Measurements from ENCODE around the gene CSMD2. TPM values are rescaled to one million over a fixed set of nuclear protein-coding genes. Genes with fewer than 3 reads are reported as not detected.

The CSMD2 gene
- total and polyA plus RNA-seq, 12 donors = 0.35 to 5.1 (median 1.5) TPM

GRCh38 chr1:33826711-33827110, 338.3 kb downstream of the CSMD2 start:
- no peak overlapping the region for H3K27ac ChIP-seq
- no peaks in the 10 kb centered on the region for H3K36me3 ChIP-seq (replicated peaks in 1 of 2)
- no peaks in the 10 kb centered on the region for H3K9me3 ChIP-seq (replicated peaks in 1 of 3)
- no peak overlapping the region for H3K4me3 ChIP-seq
- 91 to 97% (median 93%) methylated on average over 5 of the region's 5 CpGs for WGBS, 4 donors
- no peaks in the 10 kb centered on the region for H3K4me1 ChIP-seq (replicated peaks in 1 of 2)
- no peaks in the 10 kb centered on the region for H3K27me3 ChIP-seq
- intact Hi-C loops (cut with DNase I) = no loop called here
- TF ChIP-seq POLR2A (IDR thresholded peaks at IDR 0.05) (no peak), CTCF (IDR thresholded peaks at IDR 0.05) (no peak)
- DNase-seq = no peak

GRCh38 chr1:33826311-33826710, 338.7 kb downstream of the CSMD2 start:
- H3K4me1 ChIP-seq (replicated peaks in 1 of 2) = no peaks in the 10 kb centered on the region
- TF ChIP-seq CTCF (IDR thresholded peaks at IDR 0.05) (no peak), POLR2A (IDR thresholded peaks at IDR 0.05) (no peak)
- no peaks in the 10 kb centered on the region for H3K9me3 ChIP-seq (replicated peaks in 1 of 3)
- H3K36me3 ChIP-seq (replicated peaks in 1 of 2) = no peaks in the 10 kb centered on the region
- H3K4me3 ChIP-seq = no peak overlapping the region
- intact Hi-C loops (cut with DNase I) = no loop called here
- DNase-seq = no peak
- no peak overlapping the region for H3K27ac ChIP-seq
- H3K27me3 ChIP-seq = no peaks in the 10 kb centered on the region

- Histone ChIP-seq H3K4me1 (replicated peaks in 1 of 2) (no peaks in the 10 kb centered on the region), H3K27me3 (no peaks in the 10 kb centered on the region), H3K9me3 (replicated peaks in 1 of 3) (no peaks in the 10 kb centered on the region), H3K27ac (no peak overlapping the region), H3K36me3 (replicated peaks in 1 of 2) (no peaks in the 10 kb centered on the region), H3K4me3 (no peak overlapping the region)
- intact Hi-C loops (cut with DNase I) = no loop called here
- no peak for DNase-seq
- TF ChIP-seq CTCF (IDR thresholded peaks at IDR 0.05) (no peak), POLR2A (IDR thresholded peaks at IDR 0.05) (no peak)
- 82 to 94% (median 91%) methylated on average over 10 of the region's 10 CpGs for WGBS, 4 donors
These were observed 339.5 kb downstream of the CSMD2 start for GRCh38 chr1:33825506-33825905.

GRCh38 chr1:33824971-33825370, 340.1 kb downstream of the CSMD2 start:
- WGBS, 4 donors = 77 to 100% (median 91%) methylated on average over 1 of the region's 1 CpG; no CpG with 5 or more reads in 1 of the 4 donors
- no peak overlapping the region for H3K4me3 ChIP-seq
- TF ChIP-seq POLR2A (IDR thresholded peaks at IDR 0.05) (no peak), CTCF (IDR thresholded peaks at IDR 0.05) (no peak)
- no peaks in the 10 kb centered on the region for H3K9me3 ChIP-seq (replicated peaks in 1 of 3)
- intact Hi-C loops (cut with DNase I) = no loop called here
- H3K27ac ChIP-seq = no peak overlapping the region
- no peaks in the 10 kb centered on the region for H3K4me1 ChIP-seq (replicated peaks in 1 of 2)
- H3K36me3 ChIP-seq (replicated peaks in 1 of 2) = no peaks in the 10 kb centered on the region
- no peaks in the 10 kb centered on the region for H3K27me3 ChIP-seq
- DNase-seq = no peak
